OCI-LY1 (cell line): ENCODE results near the gene FHL2.

ENCODE experiments used
- H2AFZ ChIP-seq: fragments of 200-600 bp; sonication (generic), shearing (Covaris generic); 2 replicates; pipeline ENCODE4 v1.6.0; 2014; ENCODE audit warnings: antibody characterized with exemption, mild to moderate bottlenecking, low read length
- H3F3A ChIP-seq: fragments of 200-600 bp; sonication (generic), shearing (Covaris generic); 2 replicates; pipeline ENCODE4 v1.6.0; 2014; ENCODE audit warnings: mild to moderate bottlenecking, antibody characterized with exemption, low read length, moderate library complexity; ENCODE audit not compliant: insufficient read depth
- H3K27ac ChIP-seq: fragments of 200-600 bp; sonication (generic); 2 replicates; pipeline ENCODE4 v1.5.1; 2014; ENCODE audit warnings: low read length, mixed run types, mild to moderate bottlenecking, low read depth; ENCODE audit not compliant: poor library complexity, severe bottlenecking
- H3K27me3 ChIP-seq: fragments of 200-600 bp; sonication (generic); 2 replicates; pipeline ENCODE4 v1.6.0; 2014; ENCODE audit warnings: antibody characterized with exemption, mild to moderate bottlenecking, low read length, moderate library complexity; ENCODE audit not compliant: insufficient read depth
- H3K36me3 ChIP-seq: fragments of 200-600 bp; sonication (generic); 2 replicates; pipeline ENCODE4 v1.6.1; 2014; ENCODE audit warnings: mild to moderate bottlenecking, antibody characterized with exemption, low read length, moderate library complexity, mixed read lengths; ENCODE audit not compliant: insufficient read depth
- H3K4me1 ChIP-seq: fragments of 200-600 bp; sonication (generic); 2 replicates; pipeline ENCODE4 v1.5.1; 2014; ENCODE audit warnings: mild to moderate bottlenecking, low read length, moderate library complexity; ENCODE audit not compliant: insufficient read depth, severe bottlenecking
- H3K4me2 ChIP-seq: fragments of 200-600 bp; sonication (generic), shearing (Covaris generic); 2 replicates; pipeline ENCODE4 v1.6.1; 2014; ENCODE audit warnings: low read length
- H3K4me3 ChIP-seq: fragments of 200-600 bp; sonication (generic); 2 replicates; pipeline ENCODE4 v1.5.1; 2014; ENCODE audit warnings: low read length, low read depth, mild to moderate bottlenecking, mixed read lengths; ENCODE audit not compliant: poor library complexity, severe bottlenecking
- H3K79me2 ChIP-seq: fragments of 200-600 bp; shearing (Covaris generic); 2 replicates; pipeline ENCODE4 v1.6.1; 2016; ENCODE audit warnings: mixed run types, low read length, mixed read lengths; ENCODE audit not compliant: insufficient read depth
- H3K9ac ChIP-seq: fragments of 200-600 bp; sonication (generic), shearing (Covaris generic); 2 replicates; pipeline ENCODE4 v1.6.1; 2014; ENCODE audit warnings: mild to moderate bottlenecking, low read length, mixed read lengths
- H3K9me2 ChIP-seq: fragments of 200-600 bp; sonication (generic), shearing (Covaris generic); 2 replicates; pipeline ENCODE4 v1.6.1; 2014; ENCODE audit warnings: low read depth, mild to moderate bottlenecking, low read length, mixed read lengths
- H3K9me3 ChIP-seq: fragments of 200-600 bp; shearing (Covaris generic); 2 replicates; pipeline ENCODE4 v1.6.1; 2014; ENCODE audit warnings: low read length, mixed read lengths
- H4K20me1 ChIP-seq: fragments of 200-600 bp; sonication (generic), shearing (Covaris generic); 2 replicates; pipeline ENCODE4 v1.6.0; 2016; ENCODE audit warnings: mild to moderate bottlenecking, low read length; ENCODE audit not compliant: insufficient read depth
- CTCF ChIP-seq: fragments of 200-600 bp; sonication (generic), shearing (Covaris generic); IDR thresholded peaks from 2 replicates; pipeline ENCODE4 v1.5.1; 2017; ENCODE audit warnings: mild to moderate bottlenecking, antibody characterized with exemption, low read length, moderate library complexity, mixed read lengths
- EZH2 ChIP-seq: fragments of 200-600 bp; sonication (generic), shearing (Covaris generic); IDR thresholded peaks from 2 replicates; pipeline ENCODE4 v1.8.0; 2017; ENCODE audit warnings: borderline replicate concordance, mixed run types, mild to moderate bottlenecking, antibody characterized with exemption, low read length, moderate library complexity, mixed read lengths

FHL2 gene

GRCh38 chr2:105409717-105410116, 10.9 kb upstream of the FHL2 start:
- H3K27ac ChIP-seq = no peak overlapping the region

DNA sequence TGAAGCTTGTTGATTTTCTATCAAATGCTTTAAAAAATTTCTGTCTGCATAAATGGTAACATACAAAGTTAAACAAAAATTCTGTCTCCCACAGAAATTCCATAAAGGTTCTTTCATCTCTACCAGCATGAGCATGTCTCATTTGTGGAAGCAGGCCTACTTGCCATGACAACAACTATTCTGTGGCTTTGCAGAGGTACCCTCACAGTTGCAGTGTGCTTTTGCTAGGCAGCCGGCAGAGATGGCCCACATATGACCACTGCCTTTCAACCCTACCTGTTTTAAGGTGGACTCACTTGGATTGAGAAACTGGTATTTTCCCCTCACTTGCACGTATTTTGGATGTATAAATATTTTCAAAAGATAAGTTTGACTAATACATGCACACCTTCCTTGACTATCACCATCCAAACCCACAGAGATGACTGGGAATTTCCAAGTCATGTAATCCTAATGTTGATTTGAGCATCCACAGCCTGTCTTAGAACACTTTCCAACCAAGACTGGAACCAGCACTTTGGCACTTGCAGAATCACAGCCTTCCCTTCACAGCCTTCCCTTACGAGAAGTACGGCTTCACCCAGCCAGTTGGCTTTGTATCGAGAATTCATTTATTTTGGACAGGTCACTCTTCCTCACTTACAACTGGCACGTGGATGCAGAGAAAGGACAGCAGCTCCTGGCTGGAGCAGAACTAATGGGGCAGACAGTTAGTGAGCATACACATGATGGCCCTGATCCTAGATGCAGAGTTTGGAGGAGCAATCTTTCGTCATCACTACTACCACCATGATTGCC, 9.3 kb upstream of the FHL2 start:
- Histone ChIP-seq H3F3A (no peaks in the 10 kb centered on the region), H3K4me1 (no peaks in the 10 kb centered on the region), H3K9ac (no peak overlapping the region), H3K9me3 (no peaks in the 10 kb centered on the region), H3K79me2 (no peaks in the 10 kb centered on the region), H4K20me1 (no peaks in the 10 kb centered on the region), H2AFZ (no peak overlapping the region), H3K9me2 (no peaks in the 10 kb centered on the region), H3K27me3 (no peaks in the 10 kb centered on the region; the same call in 1 of the 2 replicates), H3K36me3 (no peaks in the 10 kb centered on the region), H3K4me3 (no peak overlapping the region), H3K27ac (no peak overlapping the region), H3K4me2 (no peak overlapping the region)
- TF ChIP-seq CTCF = no peak
- TF ChIP-seq EZH2 = no peak

More at GRCh38 chr2:105409717-105410116, 10.9 kb upstream of the FHL2 start:
- TF ChIP-seq CTCF (no peak), EZH2 (no peak)
- no peaks in the 10 kb centered on the region for H3K9me3 ChIP-seq
- H3K36me3 ChIP-seq = no peaks in the 10 kb centered on the region
- H3K4me2 ChIP-seq = no peak overlapping the region
- no peaks in the 10 kb centered on the region for H3K9me2 ChIP-seq
- no peaks in the 10 kb centered on the region; the same call in 1 of the 2 replicates for H3K27me3 ChIP-seq
- no peaks in the 10 kb centered on the region for H3K4me1 ChIP-seq
- H3K4me3 ChIP-seq = no peak overlapping the region
- H3F3A ChIP-seq = no peaks in the 10 kb centered on the region
- H3K9ac ChIP-seq = no peak overlapping the region
- H2AFZ ChIP-seq = no peak overlapping the region
- no peaks in the 10 kb centered on the region for H4K20me1 ChIP-seq
- H3K79me2 ChIP-seq = no peaks in the 10 kb centered on the region

DNA sequence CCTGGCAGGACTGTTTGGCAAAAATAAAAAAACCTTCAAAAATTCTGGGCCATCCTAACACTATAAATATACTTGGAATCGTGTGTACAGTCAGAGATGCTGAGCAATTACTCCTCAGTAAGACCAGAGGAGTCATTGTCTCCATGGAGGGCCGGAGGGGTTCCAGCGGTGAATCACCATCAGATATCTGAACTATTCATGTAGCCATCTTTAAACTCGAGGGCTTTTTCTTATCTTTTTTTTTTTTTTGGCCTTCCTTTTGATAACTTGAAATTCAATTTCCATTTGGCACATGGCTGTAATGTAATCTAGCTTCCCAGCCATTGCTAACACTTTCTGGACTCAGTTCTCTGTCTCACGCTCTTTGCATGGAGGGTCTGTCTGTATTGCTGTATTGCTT, 7.4 kb upstream of the FHL2 start:
- no peak overlapping the region for H3K4me2 ChIP-seq

More for the DNA sequence above, 7.4 kb upstream of the FHL2 start:
- no peaks in the 10 kb centered on the region for H3K36me3 ChIP-seq
- H3K4me3 ChIP-seq = no peak overlapping the region
- no peaks in the 10 kb centered on the region for H3F3A ChIP-seq
- H3K9me3 ChIP-seq = no peaks in the 10 kb centered on the region
- no peaks in the 10 kb centered on the region for H3K27me3 ChIP-seq
- H3K9ac ChIP-seq = no peak overlapping the region
- TF ChIP-seq EZH2 (no peak), CTCF (no peak)
- H3K27ac ChIP-seq = no peak overlapping the region
- H3K4me1 ChIP-seq = no peaks in the 10 kb centered on the region
- no peak overlapping the region for H2AFZ ChIP-seq
- H3K79me2 ChIP-seq = no peaks in the 10 kb centered on the region
- no peaks in the 10 kb centered on the region for H3K9me2 ChIP-seq
- no peaks in the 10 kb centered on the region for H4K20me1 ChIP-seq
